ENCODE results near the gene CCDC24.

DNA sequence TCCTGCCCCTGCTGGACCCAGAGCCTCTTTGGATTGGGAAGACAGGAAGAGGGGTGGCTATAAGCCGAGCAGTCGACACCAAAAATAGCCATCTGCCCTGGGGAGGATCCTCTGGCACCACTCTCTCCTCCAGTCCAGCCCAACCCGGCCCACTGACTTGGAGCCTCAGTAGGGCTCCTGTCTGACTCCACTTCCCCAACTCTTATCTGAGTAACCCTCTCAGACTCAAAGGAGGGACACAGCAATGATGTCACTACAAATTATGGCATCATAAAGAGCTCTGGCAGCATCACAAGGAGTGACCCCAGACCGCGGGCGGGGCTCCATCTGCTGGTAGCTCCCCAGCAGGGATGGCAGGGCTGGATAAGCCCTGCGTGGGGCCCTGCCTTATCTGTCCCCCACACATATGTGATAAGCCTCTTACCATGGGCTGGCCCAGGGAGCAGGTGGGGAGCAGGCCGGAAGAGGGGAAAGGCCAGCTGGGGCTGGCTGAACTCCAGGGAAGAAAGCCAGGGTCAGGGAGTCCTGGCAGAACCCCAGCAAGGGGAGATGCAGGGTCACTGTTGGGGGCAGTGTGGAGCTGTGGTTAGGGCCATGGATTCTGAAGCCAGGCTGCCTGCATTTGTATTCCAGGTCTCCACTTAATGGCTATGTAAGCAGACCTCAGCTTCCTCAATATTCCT lies 44.5 kb downstream of the CCDC24 start:
- TF ChIP-seq, protein P1, sequence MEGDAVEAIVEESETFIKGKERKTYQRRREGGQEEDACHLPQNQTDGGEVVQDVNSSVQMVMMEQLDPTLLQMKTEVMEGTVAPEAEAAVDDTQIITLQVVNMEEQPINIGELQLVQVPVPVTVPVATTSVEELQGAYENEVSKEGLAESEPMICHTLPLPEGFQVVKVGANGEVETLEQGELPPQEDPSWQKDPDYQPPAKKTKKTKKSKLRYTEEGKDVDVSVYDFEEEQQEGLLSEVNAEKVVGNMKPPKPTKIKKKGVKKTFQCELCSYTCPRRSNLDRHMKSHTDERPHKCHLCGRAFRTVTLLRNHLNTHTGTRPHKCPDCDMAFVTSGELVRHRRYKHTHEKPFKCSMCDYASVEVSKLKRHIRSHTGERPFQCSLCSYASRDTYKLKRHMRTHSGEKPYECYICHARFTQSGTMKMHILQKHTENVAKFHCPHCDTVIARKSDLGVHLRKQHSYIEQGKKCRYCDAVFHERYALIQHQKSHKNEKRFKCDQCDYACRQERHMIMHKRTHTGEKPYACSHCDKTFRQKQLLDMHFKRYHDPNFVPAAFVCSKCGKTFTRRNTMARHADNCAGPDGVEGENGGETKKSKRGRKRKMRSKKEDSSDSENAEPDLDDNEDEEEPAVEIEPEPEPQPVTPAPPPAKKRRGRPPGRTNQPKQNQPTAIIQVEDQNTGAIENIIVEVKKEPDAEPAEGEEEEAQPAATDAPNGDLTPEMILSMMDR (IDR thresholded peaks at IDR 0.05): peak; percentile 32
- no peak for TF ChIP-seq EZH2phosphoT487 (IDR thresholded peaks at IDR 0.05)
